OCI-LY1 (cell line): Measurements from ENCODE around the gene FARS2.
A peak's percentile ranks its signal among the peaks of the same experiment; 100 is the strongest.

Experiments
- H2AFZ ChIP-seq: fragments of 200-600 bp; sonication (generic), shearing (Covaris generic); 2 replicates; pipeline ENCODE4 v1.6.0; 2014; ENCODE audit warnings: antibody characterized with exemption, mild to moderate bottlenecking, low read length
- H3F3A ChIP-seq: fragments of 200-600 bp; sonication (generic), shearing (Covaris generic); 2 replicates; pipeline ENCODE4 v1.6.0; 2014; ENCODE audit warnings: mild to moderate bottlenecking, antibody characterized with exemption, low read length, moderate library complexity; ENCODE audit not compliant: insufficient read depth
- H3K27ac ChIP-seq: fragments of 200-600 bp; sonication (generic); 2 replicates; pipeline ENCODE4 v1.5.1; 2014; ENCODE audit warnings: low read length, mixed run types, mild to moderate bottlenecking, low read depth; ENCODE audit not compliant: poor library complexity, severe bottlenecking
- H3K27me3 ChIP-seq: fragments of 200-600 bp; sonication (generic); 2 replicates; pipeline ENCODE4 v1.6.0; 2014; ENCODE audit warnings: antibody characterized with exemption, mild to moderate bottlenecking, low read length, moderate library complexity; ENCODE audit not compliant: insufficient read depth
- H3K36me3 ChIP-seq: fragments of 200-600 bp; sonication (generic); 2 replicates; pipeline ENCODE4 v1.6.1; 2014; ENCODE audit warnings: mild to moderate bottlenecking, antibody characterized with exemption, low read length, moderate library complexity, mixed read lengths; ENCODE audit not compliant: insufficient read depth
- H3K4me1 ChIP-seq: fragments of 200-600 bp; sonication (generic); 2 replicates; pipeline ENCODE4 v1.5.1; 2014; ENCODE audit warnings: mild to moderate bottlenecking, low read length, moderate library complexity; ENCODE audit not compliant: insufficient read depth, severe bottlenecking
- H3K4me2 ChIP-seq: fragments of 200-600 bp; sonication (generic), shearing (Covaris generic); 2 replicates; pipeline ENCODE4 v1.6.1; 2014; ENCODE audit warnings: low read length
- H3K4me3 ChIP-seq: fragments of 200-600 bp; sonication (generic); 2 replicates; pipeline ENCODE4 v1.5.1; 2014; ENCODE audit warnings: low read length, low read depth, mild to moderate bottlenecking, mixed read lengths; ENCODE audit not compliant: poor library complexity, severe bottlenecking
- H3K79me2 ChIP-seq: fragments of 200-600 bp; shearing (Covaris generic); 2 replicates; pipeline ENCODE4 v1.6.1; 2016; ENCODE audit warnings: mixed run types, low read length, mixed read lengths; ENCODE audit not compliant: insufficient read depth
- H3K9ac ChIP-seq: fragments of 200-600 bp; sonication (generic), shearing (Covaris generic); 2 replicates; pipeline ENCODE4 v1.6.1; 2014; ENCODE audit warnings: mild to moderate bottlenecking, low read length, mixed read lengths
- H3K9me2 ChIP-seq: fragments of 200-600 bp; sonication (generic), shearing (Covaris generic); 2 replicates; pipeline ENCODE4 v1.6.1; 2014; ENCODE audit warnings: low read depth, mild to moderate bottlenecking, low read length, mixed read lengths
- H3K9me3 ChIP-seq: fragments of 200-600 bp; shearing (Covaris generic); 2 replicates; pipeline ENCODE4 v1.6.1; 2014; ENCODE audit warnings: low read length, mixed read lengths
- H4K20me1 ChIP-seq: fragments of 200-600 bp; sonication (generic), shearing (Covaris generic); 2 replicates; pipeline ENCODE4 v1.6.0; 2016; ENCODE audit warnings: mild to moderate bottlenecking, low read length; ENCODE audit not compliant: insufficient read depth
- CTCF ChIP-seq: fragments of 200-600 bp; sonication (generic), shearing (Covaris generic); IDR thresholded peaks from 2 replicates; pipeline ENCODE4 v1.5.1; 2017; ENCODE audit warnings: mild to moderate bottlenecking, antibody characterized with exemption, low read length, moderate library complexity, mixed read lengths
- EZH2 ChIP-seq: fragments of 200-600 bp; sonication (generic), shearing (Covaris generic); IDR thresholded peaks from 2 replicates; pipeline ENCODE4 v1.8.0; 2017; ENCODE audit warnings: borderline replicate concordance, mixed run types, mild to moderate bottlenecking, antibody characterized with exemption, low read length, moderate library complexity, mixed read lengths

FARS2 gene

GRCh38 chr6:5566718-5567117, 305.4 kb downstream of the FARS2 start:
- Histone ChIP-seq H3K4me3 (peak overlapping the region; percentile 39), H3K4me2 (peak overlapping the region; percentile 64), H3K9ac (peak overlapping the region; percentile 58), H4K20me1 (no peaks in the 10 kb centered on the region), H3F3A (no peaks in the 10 kb centered on the region), H3K9me2 (no peaks in the 10 kb centered on the region), H2AFZ (no peak overlapping the region), H3K79me2 (no peaks in the 10 kb centered on the region), H3K27me3 (no peaks in the 10 kb centered on the region), H3K9me3 (0 out of 2 replicates have a peak, but pooled peaks cover 2% of the 10 kb centered on the region), H3K27ac (peak overlapping the region; percentile 88), H3K36me3 (no peaks in the 10 kb centered on the region), H3K4me1 (peaks cover 31% of the 10 kb centered on the region)
- TF ChIP-seq CTCF: no peak
- TF ChIP-seq EZH2: no peak

- Histone ChIP-seq H3K79me2 (no peaks in the 10 kb centered on the region), H3K9me2 (no peaks in the 10 kb centered on the region), H3K9me3 (0 out of 2 replicates have a peak, but pooled peaks cover 2% of the 10 kb centered on the region), H3K9ac (peak overlapping the region; percentile 46; the same call in 1 of the 2 replicates), H3K4me1 (peaks cover 31% of the 10 kb centered on the region), H3K27me3 (no peaks in the 10 kb centered on the region), H3K4me2 (peak overlapping the region; percentile 64), H3K36me3 (no peaks in the 10 kb centered on the region), H3K27ac (peak overlapping the region; percentile 88), H2AFZ (no peak overlapping the region), H4K20me1 (no peaks in the 10 kb centered on the region), H3K4me3 (peak overlapping the region; percentile 0), H3F3A (no peaks in the 10 kb centered on the region)
- no peak for TF ChIP-seq EZH2
- no peak for TF ChIP-seq CTCF
These were observed 306.0 kb downstream of the FARS2 start for GRCh38 chr6:5567352-5567751.

GRCh38 chr6:5567890-5568289, 306.6 kb downstream of the FARS2 start:
- Histone ChIP-seq H4K20me1 (no peaks in the 10 kb centered on the region), H3K4me3 (peak overlapping the region; percentile 0), H3K79me2 (no peaks in the 10 kb centered on the region), H3F3A (no peaks in the 10 kb centered on the region), H3K36me3 (no peaks in the 10 kb centered on the region), H2AFZ (no peak overlapping the region), H3K9me2 (no peaks in the 10 kb centered on the region), H3K9me3 (0 out of 2 replicates have a peak, but pooled peaks cover 2% of the 10 kb centered on the region), H3K27ac (peak overlapping the region; percentile 88), H3K4me2 (peak overlapping the region; percentile 64), H3K9ac (peak overlapping the region; percentile 46; the same call in 1 of the 2 replicates), H3K27me3 (no peaks in the 10 kb centered on the region), H3K4me1 (peaks cover 31% of the 10 kb centered on the region)
- TF ChIP-seq CTCF (no peak), EZH2 (no peak)
